Esophagus squamous epithelium (tissue), 4 donors: ENCODE results near the gene ZNF772.

Experiments used
- CTCF ChIP-seq, 6 experiments: fragments of 450-650 bp in 4 of 6; fragments of 200-600 bp in 2 of 6; sonication (generic) in 2 of 6; IDR thresholded peaks; one replicate each; pipeline ENCODE4 v1.5.1; 2016 to 2019; ENCODE audit warnings: antibody characterized with exemption in 6 of 6, mild to moderate bottlenecking in 4 of 6, moderate library complexity in 4 of 6
- POLR2A ChIP-seq, 4 donors: fragments of 450-650 bp; IDR thresholded peaks; one replicate each; pipeline ENCODE4 v1.6.1; 2017; ENCODE audit warnings: antibody characterized with exemption in 4 of 4, mild to moderate bottlenecking in 4 of 4, moderate library complexity in 3 of 4

- TF ChIP-seq CTCF (IDR thresholded peaks at IDR 0.05), result no peak
- TF ChIP-seq POLR2A (IDR thresholded peaks at IDR 0.05), result no peak
Measured at GRCh38 chr19:57437931-57438330, 39.4 kb downstream of the ZNF772 start.
